Measurements from ENCODE around the gene SLC9A6.

The SLC9A6 gene

GRCh38 chrX:135984791-135985156 is 461 bp upstream of the SLC9A6 start:
- H3K9ac ChIP-seq = peak overlapping the region; percentile 43; the same call in 1 of the 2 replicates
- TF ChIP-seq, protein P1, sequence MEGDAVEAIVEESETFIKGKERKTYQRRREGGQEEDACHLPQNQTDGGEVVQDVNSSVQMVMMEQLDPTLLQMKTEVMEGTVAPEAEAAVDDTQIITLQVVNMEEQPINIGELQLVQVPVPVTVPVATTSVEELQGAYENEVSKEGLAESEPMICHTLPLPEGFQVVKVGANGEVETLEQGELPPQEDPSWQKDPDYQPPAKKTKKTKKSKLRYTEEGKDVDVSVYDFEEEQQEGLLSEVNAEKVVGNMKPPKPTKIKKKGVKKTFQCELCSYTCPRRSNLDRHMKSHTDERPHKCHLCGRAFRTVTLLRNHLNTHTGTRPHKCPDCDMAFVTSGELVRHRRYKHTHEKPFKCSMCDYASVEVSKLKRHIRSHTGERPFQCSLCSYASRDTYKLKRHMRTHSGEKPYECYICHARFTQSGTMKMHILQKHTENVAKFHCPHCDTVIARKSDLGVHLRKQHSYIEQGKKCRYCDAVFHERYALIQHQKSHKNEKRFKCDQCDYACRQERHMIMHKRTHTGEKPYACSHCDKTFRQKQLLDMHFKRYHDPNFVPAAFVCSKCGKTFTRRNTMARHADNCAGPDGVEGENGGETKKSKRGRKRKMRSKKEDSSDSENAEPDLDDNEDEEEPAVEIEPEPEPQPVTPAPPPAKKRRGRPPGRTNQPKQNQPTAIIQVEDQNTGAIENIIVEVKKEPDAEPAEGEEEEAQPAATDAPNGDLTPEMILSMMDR (conservative IDR thresholded peaks at IDR 0.05; ENCODE audit: low read depth, low read length) = no peak
- H3K36me3 ChIP-seq (ENCODE audit: insufficient read depth) = no peaks in the 10 kb centered on the region
- no peak overlapping the region for H3K4me3 ChIP-seq (IDR thresholded peaks at IDR 0.05; ENCODE audit: insufficient read depth, low read depth, low read length)
- peak overlapping the region; percentile 50 for H3K4me2 ChIP-seq
- no peaks in the 10 kb centered on the region for H3K27me3 ChIP-seq (ENCODE audit: insufficient read depth, low read depth)
- no peak overlapping the region for H3K27ac ChIP-seq
- no peaks in the 10 kb centered on the region for H4K20me1 ChIP-seq (ENCODE audit: insufficient read depth)
- no peaks in the 10 kb centered on the region for H3K79me2 ChIP-seq (ENCODE audit: insufficient read depth, low read depth)
- peaks cover 9% of the 10 kb centered on the region for H3K4me1 ChIP-seq (ENCODE audit: low read depth, poor library complexity, severe bottlenecking)
- peak overlapping the region; percentile 90 for H2AFZ ChIP-seq (ENCODE audit: low read depth)

GRCh38 chrX:135985973-135986310 is 707 bp downstream of the SLC9A6 start:
- Histone ChIP-seq H3K27ac (no peak overlapping the region), H3K9ac (peak overlapping the region; percentile 35; the same call in 1 of the 2 replicates)

GRCh38 chrX:135988245-135988644 is 3.0 kb downstream of the SLC9A6 start:
- Histone ChIP-seq H3K79me2 (ENCODE audit: insufficient read depth, low read depth) (no peaks in the 10 kb centered on the region), H3K4me3 (IDR thresholded peaks at IDR 0.05; ENCODE audit: insufficient read depth, low read depth, low read length) (no peak overlapping the region), H3K9ac (no peak overlapping the region), H4K20me1 (ENCODE audit: insufficient read depth) (no peaks in the 10 kb centered on the region), H3K4me1 (ENCODE audit: low read depth, poor library complexity, severe bottlenecking) (peaks cover 9% of the 10 kb centered on the region), H3K36me3 (ENCODE audit: insufficient read depth) (no peaks in the 10 kb centered on the region), H3K4me2 (no peak overlapping the region), H3K27me3 (ENCODE audit: insufficient read depth, low read depth) (no peaks in the 10 kb centered on the region), H2AFZ (ENCODE audit: low read depth) (no peak overlapping the region), H3K27ac (no peak overlapping the region)
- TF ChIP-seq, protein P1 (conservative IDR thresholded peaks at IDR 0.05; ENCODE audit: low read depth, low read length) = no peak

More at GRCh38 chrX:135985973-135986310, 707 bp downstream of the SLC9A6 start:
- Histone ChIP-seq H3K4me1 (ENCODE audit: low read depth, poor library complexity, severe bottlenecking) (peaks cover 9% of the 10 kb centered on the region), H3K79me2 (ENCODE audit: insufficient read depth, low read depth) (no peaks in the 10 kb centered on the region), H3K4me3 (IDR thresholded peaks at IDR 0.05; ENCODE audit: insufficient read depth, low read depth, low read length) (no peak overlapping the region), H3K27me3 (ENCODE audit: insufficient read depth, low read depth) (no peaks in the 10 kb centered on the region), H3K4me2 (peak overlapping the region; percentile 63), H4K20me1 (ENCODE audit: insufficient read depth) (no peaks in the 10 kb centered on the region), H3K36me3 (ENCODE audit: insufficient read depth) (no peaks in the 10 kb centered on the region), H2AFZ (ENCODE audit: low read depth) (peak overlapping the region; percentile 66)
- TF ChIP-seq, protein P1 (conservative IDR thresholded peaks at IDR 0.05; ENCODE audit: low read depth, low read length) = no peak

- Histone ChIP-seq H3K79me2 (ENCODE audit: insufficient read depth, low read depth) (no peaks in the 10 kb centered on the region), H3K4me1 (ENCODE audit: low read depth, poor library complexity, severe bottlenecking) (no peaks in the 10 kb centered on the region), H3K4me3 (IDR thresholded peaks at IDR 0.05; ENCODE audit: insufficient read depth, low read depth, low read length) (no peak overlapping the region), H3K9ac (no peak overlapping the region), H3K27me3 (ENCODE audit: insufficient read depth, low read depth) (no peaks in the 10 kb centered on the region), H4K20me1 (ENCODE audit: insufficient read depth) (no peaks in the 10 kb centered on the region), H2AFZ (ENCODE audit: low read depth) (no peak overlapping the region), H3K36me3 (ENCODE audit: insufficient read depth) (no peaks in the 10 kb centered on the region), H3K27ac (no peak overlapping the region), H3K4me2 (no peak overlapping the region)
- TF ChIP-seq, protein P1 (conservative IDR thresholded peaks at IDR 0.05; ENCODE audit: low read depth, low read length) = no peak
These were observed 29.8 kb downstream of the SLC9A6 start for GRCh38 chrX:136015016-136015415.
